HG03439 (cell line): Measurements from ENCODE around the gene ARHGAP33.

ENCODE experiments used
- ATAC-seq: cut with Tn5 transposase; IDR thresholded peaks from one replicate; pipeline ENCODE4 v1.9.1; 2021; ENCODE audit warnings: mild to moderate bottlenecking, moderate library complexity; ENCODE audit not compliant: unreplicated experiment

The ARHGAP33 gene

GRCh38 chr19:35777961-35778360, 2.6 kb downstream of the ARHGAP33 start:
- no peak for ATAC-seq

DNA sequence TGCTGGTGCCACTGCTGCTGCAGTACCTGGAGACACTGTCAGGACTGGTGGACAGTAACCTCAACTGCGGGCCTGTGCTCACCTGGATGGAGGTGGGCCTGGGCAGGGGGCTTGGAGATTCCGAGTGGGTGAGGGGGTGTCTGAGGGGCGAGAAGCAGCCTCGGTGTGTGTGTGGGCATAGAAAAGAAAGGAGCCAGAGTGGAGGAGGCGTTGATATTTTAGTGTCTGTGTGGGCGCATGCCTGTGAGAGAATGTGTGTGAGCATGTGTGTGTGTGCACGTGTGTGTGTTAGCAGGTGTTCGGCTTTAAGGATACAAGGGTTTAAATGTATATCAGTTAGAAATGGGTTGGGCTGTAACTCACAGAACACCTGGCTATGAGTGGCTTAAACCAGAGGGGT, 3.7 kb downstream of the ARHGAP33 start:
- ATAC-seq: no peak

DNA sequence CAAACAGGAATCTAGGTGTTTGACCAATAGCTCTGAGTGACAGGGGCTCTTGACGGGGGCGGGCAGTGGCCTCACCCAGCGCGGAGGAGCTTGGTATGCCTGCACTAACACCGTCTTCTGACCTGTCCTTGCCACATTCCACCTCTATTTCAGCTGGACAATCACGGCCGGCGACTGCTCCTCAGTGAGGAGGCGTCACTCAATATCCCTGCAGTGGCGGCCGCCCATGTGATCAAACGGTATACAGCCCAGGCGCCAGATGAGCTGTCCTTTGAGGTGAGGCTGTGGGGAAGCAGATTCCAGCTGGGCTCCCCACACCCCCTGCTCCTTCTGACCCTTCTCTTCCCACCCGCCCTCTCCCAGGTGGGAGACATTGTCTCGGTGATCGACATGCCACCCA, 4.7 kb downstream of the ARHGAP33 start:
- ATAC-seq: no peak

- ATAC-seq: no peak
Observed at GRCh38 chr19:35780717-35781116, 5.4 kb downstream of the ARHGAP33 start.

GRCh38 chr19:35781650-35782049, 6.3 kb downstream of the ARHGAP33 start:
- ATAC-seq: no peak

DNA sequence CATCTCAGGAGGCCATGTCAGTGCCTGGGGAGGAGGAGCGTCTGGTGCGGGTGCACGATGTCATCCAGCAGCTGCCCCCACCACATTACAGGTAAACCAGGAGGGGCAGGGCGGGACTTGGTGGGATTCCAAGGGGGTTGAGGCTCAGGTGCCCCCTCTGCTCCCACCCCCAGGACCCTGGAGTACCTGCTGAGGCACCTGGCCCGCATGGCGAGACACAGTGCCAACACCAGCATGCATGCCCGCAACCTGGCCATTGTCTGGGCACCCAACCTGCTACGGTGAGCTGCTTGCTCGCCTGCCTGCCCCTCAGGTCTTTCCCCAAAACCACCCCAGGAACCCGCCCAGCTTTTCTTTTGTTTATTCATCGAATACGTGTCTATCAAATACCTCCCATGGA, 7.2 kb downstream of the ARHGAP33 start:
- no peak for ATAC-seq

DNA sequence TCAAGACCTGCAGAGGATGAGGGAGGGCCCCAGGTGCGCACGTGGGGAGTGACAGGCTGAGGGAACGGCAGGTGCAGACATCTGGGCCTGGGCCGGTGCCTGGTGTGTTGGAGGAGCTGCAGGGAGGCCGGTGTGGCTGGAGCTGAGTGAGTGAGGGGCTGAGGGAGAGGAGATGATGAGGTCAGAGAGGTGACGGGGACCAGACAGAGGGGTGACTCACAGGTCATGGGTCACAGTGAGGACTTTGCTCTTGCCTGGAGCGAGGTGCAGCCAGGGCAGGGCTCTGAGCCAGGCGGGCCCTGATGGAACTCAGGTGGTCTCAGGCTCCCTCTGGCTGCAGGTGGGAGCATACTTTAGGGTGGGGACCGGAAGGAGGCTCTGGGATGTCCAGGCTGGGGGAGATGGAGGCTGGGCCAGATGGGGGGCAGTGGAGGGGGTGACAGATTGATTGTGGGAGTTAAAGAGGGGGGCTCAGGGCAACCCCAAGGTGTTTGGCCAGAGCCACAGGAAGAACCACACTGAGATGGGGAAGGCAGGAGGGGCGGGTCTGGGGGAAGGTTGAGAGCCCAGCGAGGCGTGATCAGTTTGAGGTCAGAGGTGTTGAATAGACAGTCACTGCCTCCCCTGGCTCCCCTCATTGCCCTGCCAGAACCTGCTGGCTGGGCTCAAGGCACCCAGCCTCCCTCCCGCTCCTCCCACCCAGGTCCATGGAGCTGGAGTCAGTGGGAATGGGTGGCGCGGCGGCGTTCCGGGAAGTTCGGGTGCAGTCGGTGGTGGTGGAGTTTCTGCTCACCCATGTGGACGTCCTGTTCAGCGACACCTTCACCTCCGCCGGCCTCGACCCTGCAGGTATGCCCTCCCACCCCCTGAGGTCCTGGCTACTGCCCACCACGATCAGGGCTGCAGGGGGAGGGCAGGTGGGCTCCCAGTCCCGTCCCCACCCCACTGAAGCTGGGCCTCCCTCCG, 8.4 kb downstream of the ARHGAP33 start:
- ATAC-seq: no peak

DNA sequence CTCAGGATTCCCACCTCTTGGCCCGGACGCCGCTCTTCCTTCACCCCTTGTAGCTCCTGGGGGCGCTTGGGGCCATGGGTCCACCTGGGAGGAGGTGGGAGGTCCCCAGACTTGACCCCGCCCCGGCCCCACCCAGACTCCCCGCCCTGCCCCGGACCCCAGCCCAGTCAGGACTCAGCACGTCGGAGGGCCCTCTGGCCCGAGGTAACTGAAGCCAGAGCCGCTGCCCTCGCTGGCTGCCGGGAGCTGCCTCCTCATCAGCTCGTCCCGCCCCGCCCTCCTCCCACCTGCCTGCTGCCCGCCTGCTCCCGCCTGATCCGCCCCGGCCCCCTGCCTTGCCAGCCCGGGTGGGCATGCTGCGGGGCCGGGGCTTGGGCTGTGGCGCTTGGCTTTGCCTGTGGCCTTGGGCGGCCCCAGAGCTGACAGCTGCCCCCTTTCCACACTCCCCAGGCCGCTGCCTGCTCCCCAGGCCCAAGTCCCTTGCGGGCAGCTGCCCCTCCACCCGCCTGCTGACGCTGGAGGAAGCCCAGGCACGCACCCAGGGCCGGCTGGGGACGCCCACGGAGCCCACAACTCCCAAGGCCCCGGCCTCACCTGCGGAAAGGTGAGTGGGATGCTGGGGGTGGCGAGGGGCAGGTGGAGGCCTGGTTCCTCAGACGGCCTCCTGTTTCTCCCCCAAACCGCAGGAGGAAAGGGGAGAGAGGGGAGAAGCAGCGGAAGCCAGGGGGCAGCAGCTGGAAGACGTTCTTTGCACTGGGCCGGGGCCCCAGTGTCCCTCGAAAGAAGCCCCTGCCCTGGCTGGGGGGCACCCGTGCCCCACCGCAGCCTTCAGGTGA, 9.4 kb downstream of the ARHGAP33 start:
- no peak for ATAC-seq

GRCh38 chr19:35785339-35785627, 9.9 kb downstream of the ARHGAP33 start:
- ATAC-seq: no peak

GRCh38 chr19:35786299-35787160, 11.2 kb downstream of the ARHGAP33 start:
- ATAC-seq: no peak

- no peak for ATAC-seq
Observed at GRCh38 chr19:35787227-35787799, 11.9 kb downstream of the ARHGAP33 start.

- ATAC-seq: no peak
Observed at GRCh38 chr19:35788205-35788960, 13.0 kb downstream of the ARHGAP33 start.

- no peak for ATAC-seq
Observed at GRCh38 chr19:35789195-35789977, 14.0 kb downstream of the ARHGAP33 start.

- ATAC-seq: no peak
Observed at GRCh38 chr19:35789978-35790944, 14.9 kb downstream of the ARHGAP33 start.

DNA sequence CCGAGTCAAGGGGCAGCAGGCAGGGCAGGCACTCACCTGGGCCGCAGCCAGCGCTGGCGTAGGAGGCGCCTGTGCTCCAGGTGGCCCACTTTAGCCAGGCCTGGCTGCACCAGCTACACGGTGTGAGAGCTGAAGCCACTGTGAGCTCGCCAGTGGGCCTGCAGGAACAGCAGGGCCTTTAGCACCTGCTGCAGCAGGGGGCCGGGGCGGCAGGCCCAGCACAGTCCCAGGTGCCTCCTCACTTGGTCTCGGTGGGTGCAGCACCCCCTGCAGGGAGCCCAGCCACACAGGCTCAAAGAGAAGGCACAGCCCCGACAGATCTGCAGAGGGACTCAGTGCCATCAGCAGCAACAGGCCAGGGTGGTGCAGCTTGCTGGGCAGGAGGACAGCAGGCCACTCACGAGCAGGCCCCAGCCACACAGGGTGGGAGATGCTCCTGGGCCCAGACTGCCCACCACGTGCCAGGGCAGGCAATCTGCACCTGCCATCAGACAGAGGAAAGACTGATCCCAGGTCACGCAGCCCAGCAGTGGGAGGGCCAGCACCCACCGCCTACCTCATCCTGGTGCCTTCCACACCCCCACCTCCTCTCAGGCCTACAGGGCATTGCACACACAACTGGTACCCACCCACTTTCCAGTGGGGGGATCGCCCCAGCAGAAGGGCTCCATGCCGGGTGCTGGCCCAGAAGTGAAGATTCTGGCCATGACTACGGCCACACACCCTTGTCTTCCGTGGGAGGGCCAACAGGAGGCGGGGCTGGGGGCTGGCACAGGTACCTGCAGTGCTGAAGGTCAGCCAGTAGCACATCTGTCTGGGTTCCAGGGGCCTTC, 15.8 kb downstream of the ARHGAP33 start:
- ATAC-seq: no peak

DNA sequence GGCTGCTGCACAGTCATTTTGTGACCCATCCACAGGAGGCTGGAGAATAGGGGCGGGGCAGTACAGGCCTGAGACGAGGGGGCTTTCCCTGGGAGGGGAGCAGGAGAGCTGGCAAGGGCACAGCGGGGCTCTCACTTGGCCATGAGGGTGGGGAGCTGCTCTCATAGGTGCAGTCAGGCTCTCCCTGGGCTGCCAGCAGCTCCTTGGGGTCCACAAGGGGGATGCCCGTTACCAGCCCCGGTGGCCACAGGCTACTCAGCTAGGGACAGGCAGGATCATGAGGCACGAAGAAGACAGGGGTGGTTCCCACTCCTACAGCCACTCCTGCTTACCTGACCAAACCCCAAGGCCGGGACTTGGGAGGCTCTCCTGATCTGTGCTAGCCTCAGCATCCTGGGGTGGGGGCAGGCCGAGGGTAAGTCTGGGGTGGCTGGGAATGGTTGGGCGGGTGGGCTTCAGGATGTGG, 16.5 kb downstream of the ARHGAP33 start:
- no peak for ATAC-seq

GRCh38 chr19:35792312-35792711, 16.9 kb downstream of the ARHGAP33 start:
- no peak for ATAC-seq
